DMS53 (cell line): ENCODE results near the gene DNAI2.
A peak's percentile ranks its signal among the peaks of the same experiment; 100 is the strongest.
"Not testable (repeated sequence)": the region's sequence is repeated elsewhere in the genome, so short reads cannot be mapped to it uniquely, and the experiment has no call there.

ENCODE experiments used
- DNase-seq: peaks from one replicate; lab custom pipeline; 2025; lab: John Stamatoyannopoulos, UW

The DNAI2 gene

DNA sequence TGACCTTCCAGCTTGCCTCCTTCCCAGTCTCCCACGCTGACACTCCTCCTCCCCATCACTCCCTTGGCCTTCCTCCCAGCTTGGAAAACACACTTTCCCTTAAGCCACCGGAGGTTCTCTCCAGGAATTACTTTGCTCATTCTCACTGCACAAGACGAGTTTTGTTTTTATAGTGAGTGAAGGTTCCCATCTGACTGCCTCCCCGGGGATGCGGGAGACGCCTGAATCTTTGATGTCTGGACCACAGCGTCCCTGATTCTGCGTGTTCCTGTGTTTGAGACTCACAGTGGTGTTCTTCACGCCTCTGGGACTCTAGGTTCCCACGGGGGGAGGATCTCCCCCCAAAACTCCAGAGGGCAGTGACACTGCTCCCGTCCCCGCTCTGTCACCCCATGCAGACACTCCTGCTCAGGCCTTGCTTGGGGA is 2.0 kb downstream of the DNAI2 start:
- no peak for DNase-seq

DNA sequence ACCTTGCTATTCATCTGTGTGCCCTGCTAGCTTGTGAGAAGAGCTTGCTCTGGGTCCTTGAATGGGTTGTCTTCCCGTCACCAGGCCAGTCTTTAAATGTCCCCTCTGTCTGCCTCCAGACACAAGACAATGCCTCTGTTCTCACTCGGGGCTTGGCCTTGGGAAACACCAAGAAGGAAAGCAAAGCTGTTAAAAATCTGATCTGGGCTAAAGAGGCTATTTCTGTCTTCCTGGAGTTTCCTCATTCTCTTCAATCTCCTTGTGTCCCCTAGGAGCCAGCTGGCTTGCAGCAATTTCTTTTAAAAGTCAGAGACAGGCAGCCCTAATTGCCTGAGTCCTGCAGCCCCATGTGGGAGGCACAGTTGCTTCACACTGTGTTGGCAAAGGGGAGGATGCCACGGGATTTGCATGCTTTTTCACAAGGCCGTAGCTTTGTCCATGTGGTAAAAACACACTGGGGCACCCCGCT is 2.5 kb downstream of the DNAI2 start:
- no peak for DNase-seq

DNA sequence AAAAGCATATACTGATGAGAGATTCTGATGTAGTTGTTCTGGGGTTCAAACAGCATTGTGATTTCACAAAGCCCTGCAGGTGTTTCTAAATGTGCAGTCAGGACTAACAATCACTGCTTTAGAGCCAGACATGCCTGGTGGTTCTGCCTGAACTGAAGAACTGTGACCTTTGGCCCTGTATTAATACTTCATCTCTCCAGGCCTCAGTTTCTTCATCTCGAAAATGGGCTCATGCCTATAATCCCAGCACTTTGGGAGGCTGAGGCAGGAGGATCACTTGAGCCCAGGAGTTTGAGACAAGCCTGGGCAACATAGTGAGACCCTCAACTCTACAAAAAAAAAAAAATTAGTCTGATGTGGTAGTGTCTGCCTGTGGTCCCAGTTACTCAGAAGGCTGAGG is 3.9 kb downstream of the DNAI2 start:
- DNase-seq: no peak

DNA sequence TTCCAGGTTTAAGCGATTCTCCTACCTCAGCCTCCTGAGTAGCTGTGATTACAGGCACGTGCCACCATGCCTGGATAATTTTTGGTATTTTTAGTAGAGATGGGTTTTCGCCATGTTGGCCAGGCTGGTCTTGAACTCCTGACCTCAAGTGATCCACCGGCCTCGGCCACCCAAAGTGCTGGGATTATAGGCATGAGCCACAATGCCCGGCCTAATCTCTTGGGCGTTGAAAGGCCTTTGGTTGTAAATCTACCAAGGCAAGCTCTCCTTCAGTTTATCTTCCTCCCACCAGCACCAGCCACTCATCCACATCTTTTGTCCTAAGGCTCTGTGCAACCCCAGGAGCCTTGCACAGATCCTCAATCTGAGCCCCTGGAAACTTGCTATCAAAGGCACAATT is 5.6 kb downstream of the DNAI2 start:
- DNase-seq: not testable (repeated sequence)

DNA sequence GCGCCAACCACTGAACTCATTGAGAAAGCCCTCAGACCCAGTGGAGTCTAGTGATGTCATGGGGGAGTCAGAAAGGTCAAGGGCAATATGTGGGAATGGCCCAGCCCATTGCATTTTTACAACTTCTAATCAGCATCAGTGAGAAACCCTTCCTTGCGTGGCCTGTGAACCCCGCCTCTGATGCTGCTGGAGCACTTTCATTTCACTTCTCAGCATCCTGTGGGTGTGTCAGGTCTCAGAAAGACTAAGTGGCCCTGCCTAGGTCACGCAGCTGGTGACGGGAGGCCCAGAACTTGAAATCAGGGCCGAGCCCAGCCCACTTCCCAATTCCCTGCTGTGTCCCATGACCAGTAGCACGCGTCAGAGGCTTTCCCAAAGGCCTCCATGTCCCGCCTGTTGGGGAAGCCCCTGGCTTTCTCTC is 6.1 kb downstream of the DNAI2 start:
- DNase-seq: no peak

DNA sequence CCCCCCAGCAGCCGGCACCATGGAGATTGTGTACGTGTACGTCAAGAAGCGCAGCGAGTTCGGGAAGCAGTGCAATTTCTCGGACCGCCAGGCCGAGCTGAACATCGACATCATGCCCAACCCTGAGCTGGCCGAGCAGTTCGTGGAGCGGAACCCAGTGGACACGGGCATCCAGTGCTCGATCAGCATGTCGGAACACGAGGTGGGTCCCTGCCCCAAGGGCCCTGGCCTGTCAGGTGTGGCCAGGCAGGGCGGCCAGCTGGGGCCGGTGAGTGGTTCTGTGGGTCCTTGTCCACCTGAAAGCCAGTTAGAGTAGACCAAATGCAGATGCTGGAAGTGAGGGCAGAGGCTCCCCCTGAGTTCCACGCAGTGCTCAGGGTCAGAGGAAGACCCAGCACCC is 7.8 kb downstream of the DNAI2 start:
- no peak for DNase-seq

DNA sequence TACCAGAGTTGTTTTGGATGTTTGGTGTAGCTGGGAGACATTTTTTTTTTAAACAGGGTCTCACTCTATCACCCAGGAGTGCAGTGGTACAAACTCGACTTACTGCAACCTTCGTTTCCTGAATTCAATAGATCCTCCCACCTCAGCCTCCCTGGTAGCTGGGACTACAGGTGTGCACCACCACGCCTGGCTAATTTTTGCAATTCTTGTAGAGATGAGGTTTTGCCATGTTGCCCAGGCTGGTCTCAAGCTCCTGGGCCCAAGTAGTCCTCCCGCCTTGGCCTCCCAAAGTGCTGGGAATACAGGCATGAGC is 8.2 kb downstream of the DNAI2 start:
- DNase-seq: not testable (repeated sequence)

DNA sequence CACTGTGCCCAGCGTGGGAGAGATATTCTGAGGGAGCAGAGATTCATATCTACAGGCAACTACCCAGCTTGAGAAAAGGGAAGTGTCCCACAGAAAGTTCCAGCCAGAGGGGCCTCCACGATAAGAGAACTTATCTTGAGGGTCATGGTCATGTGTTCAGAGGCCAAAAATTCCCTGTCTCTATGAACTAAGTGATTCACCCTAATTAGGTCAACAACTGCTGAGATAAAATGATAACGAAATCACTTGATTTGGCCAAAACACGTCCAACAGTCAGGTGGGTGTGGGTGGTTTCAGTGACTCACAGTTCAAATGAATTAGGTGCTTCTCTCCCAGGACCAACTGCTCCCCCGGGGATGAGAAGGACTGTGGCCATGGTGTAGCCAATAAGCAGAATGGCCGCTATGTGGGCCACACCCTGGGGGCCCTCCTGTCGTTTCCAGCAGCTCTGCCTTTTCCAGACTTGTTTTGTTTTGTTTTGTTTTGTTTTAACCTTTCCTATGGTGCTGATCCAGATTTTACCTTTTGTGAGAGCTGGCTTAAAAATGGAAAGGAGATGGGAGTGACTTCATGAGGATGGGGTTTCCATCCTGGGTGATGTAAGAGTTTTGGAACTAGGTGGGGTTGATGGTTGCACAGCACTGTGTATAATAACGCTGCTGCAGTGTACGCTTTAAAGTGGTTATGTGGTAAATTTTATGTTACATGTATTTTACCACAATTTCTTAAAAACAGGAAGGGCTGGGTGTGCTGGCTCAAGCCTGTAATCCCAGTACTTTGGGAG is 8.7 kb downstream of the DNAI2 start:
- peak; percentile 22 for DNase-seq

DNA sequence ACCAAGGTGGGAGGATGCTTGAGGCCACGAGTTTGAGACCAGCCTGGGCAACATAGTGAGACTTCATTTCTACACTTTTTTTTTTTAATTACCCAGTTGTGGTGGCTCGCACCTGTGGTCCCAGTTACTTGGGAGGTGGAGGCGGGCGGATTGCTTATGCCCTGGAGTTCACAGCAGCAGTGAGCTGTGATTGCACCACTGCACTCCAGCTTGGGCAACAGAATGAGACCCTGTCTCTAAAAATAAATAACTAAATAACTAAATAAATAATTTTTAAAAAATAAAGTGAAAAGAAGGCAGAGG is 9.3 kb downstream of the DNAI2 start:
- DNase-seq: no peak

DNA sequence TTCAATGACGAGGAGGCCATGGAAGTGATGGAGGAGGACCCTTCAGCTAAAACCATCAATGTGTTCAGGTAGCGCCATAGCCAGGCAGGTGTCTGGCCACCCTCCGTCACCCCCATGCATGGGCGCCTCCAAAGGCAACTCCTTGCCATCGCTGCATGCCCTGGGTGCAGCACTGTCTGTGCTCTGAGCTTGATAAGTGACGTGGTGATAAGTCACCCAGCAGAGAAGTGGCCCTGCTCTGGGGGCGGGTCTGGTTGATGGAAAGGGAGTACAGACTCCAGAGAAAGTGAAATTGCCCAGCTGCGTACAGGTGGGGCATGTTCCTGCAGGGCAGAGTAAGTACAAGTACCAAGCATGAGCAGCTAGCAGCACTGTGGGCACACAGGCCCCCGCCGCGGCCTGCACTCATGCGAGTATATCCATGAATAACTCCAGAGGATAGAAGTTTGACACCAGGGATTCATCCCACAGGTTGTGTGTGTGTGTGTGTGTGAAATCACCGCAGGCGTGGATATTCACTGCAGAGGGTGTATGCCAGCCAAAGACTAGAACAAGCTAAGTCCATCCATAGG is 13.1 kb downstream of the DNAI2 start:
- DNase-seq: no peak

DNA sequence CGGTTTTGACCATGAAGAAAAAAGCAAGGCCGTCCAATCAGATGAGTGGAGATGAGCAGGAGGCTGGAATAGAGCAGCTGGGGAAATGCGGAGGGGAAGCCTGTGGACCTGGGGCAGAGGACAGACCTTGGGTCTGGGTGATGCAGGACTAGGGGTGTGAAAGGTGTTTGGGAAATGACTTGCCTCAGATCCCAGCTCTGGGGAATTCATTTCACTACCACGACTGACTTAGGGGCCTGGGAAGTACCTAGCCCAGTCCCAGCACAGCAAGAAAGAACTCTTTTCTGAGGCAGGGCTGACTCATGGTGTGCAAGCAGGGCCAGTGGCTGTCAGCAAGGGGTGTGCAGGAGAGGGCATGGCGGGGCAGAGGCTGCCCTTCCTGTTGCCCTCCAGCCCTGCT is 14.8 kb downstream of the DNAI2 start:
- DNase-seq: no peak

DNA sequence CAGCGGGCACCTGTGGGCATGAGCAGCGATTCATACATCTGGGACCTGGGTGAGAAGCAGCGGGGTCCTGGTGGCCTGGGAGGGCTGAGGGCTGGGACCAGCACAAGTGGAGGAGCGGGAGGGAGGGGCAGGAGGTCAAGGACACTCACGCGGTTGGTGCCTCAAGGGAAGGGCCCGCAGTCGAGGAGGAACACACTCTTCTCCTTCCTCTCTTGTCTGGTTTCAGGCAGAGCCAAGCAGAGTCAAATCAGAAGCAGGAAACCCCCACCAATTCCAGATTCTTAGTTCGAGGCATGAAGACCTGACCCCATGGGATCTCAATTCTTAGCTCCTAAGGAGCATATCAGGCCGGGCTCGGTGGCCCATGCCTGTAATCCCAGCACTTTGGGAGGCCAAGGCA is 15.7 kb downstream of the DNAI2 start:
- DNase-seq: no peak

DNA sequence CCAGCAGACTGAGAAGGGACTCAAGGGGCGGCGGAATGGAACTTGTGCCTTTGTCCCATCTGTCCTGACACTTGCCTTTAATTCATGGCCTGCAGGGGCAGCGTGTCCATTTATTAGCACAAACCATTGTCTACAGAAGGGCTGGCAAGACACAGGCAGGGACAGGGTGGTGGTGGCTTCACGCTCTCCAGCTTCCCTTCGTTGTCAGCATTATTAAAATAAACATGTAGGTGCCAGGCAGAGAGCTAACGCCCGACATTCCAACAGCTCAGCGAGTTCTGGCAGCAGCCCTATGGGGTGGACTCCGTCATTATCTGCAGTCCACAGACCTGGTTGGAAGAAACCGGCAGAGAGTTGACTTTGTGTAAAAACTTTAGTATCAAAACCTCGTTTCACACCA is 16.3 kb downstream of the DNAI2 start:
- peak; percentile 26 for DNase-seq

DNA sequence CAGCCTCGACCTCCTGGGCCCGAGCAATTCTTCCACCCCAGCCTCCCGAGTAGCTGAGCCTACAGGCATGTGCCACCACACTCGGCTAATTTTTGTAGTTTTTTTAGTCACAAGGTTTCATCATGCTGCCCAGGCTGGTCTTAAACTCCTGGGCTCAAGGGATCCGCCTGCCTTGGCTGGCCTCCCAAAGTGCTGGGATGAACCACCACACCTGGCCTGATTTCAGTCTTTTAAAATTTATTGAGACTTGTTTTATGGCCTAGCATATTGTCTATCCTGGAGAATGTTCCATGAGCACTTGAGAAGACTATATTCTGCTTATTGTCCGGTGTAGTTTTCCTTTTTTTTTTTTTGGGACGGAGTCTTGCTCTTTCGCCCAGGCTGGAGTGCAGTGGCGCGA is 18.5 kb downstream of the DNAI2 start:
- no peak for DNase-seq

DNA sequence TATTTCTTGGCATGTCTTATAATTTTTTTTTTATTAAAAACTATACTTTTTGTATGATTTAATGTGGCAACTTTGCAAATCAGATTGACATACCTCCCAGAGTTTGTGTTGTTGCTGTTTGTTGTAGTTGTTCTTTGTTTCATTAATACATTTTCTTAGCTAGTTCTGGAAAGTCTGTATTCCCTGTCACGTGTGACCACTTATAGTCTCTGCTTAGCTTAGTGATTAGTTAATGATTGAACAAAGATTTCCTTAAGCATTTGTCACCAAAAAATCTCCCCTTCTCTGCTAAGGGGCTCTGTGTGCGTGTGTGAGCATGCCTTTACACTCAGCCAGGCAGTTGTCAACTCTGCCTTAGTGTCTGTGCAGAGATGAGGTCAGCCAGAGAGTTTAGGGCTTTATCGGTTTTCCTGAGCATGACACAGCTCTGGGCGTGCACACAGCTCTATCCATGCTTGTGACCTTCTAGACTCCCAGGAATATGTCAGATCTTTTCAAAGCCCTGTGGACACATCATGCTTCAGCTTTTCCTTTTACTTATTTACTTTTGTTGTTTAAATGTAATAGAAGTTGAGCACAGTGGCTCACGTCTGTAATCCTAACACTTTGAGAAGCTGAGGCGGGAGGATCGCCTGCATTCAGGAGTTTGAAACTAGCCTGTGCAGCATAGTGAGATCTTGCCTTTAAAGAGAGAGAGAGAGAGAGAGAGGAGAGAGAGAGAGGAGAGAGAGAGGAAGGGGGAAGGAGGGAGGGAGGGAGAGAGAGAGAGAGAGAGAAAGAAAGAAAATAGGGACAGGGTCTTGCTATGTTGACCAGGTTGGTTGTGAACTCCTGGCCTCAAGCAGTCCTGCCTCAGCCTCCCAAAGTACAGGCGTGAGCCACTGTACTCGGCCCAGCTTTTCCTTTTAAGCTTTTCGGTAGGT is 21.9 kb downstream of the DNAI2 start:
- DNase-seq: peak; percentile 78

DNA sequence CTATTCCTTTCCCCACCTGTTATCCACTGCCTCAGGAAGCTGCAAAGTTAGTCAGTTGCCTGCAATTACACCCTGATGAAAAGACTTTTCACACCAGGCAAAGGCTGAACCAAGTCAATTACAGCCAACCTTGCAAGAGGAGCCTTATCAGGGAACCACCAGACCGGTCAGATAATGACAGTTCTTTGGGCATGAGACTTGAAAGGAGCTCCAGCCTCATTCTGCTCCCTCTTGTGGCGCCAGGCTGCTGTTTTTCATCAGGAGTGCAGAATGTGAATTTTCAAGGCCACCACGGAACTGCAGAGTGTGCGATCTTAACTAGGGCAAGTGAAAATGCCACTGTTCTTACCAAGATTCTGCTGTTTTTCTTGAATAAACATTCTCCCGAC is 22.5 kb downstream of the DNAI2 start:
- peak; percentile 86 for DNase-seq

DNA sequence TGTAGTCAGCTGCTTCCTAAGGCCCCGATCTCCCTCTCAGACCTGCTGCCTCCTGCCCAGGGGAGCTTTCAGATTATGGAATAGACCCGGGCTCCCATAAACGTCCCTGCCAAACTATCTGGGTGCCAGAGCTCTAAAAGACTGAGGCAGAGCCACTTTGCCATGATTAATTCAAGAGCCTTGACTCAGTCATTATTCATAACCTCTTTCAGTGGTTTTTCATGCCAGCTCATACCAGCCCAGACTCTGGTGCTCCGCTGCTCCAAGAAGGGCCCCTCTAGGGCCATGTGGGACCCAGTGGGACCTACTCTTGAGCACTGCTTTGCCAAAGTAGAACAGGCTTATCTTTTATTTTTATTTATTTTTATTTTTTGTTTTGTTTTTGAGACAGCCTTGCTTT is 23.9 kb downstream of the DNAI2 start:
- no peak for DNase-seq

DNA sequence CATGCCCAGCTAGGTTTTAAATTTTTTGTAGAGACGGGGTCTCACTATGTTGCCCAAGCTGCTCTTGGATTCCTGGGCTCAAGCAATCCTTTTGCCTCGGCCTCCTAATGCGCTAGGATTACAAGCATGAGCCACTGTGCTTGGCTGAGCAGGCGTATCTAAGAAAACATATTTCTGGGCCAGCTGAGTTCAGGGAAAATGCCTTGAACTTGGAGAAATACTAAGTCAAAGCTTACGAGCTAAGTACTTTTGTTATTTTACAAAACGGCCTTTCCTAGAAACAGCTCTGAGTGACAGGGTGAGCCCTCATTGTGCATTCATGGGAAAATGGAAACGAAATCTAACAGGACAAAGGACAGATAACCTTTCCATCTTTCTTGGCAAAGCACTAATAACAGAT is 24.7 kb downstream of the DNAI2 start:
- DNase-seq: no peak

DNA sequence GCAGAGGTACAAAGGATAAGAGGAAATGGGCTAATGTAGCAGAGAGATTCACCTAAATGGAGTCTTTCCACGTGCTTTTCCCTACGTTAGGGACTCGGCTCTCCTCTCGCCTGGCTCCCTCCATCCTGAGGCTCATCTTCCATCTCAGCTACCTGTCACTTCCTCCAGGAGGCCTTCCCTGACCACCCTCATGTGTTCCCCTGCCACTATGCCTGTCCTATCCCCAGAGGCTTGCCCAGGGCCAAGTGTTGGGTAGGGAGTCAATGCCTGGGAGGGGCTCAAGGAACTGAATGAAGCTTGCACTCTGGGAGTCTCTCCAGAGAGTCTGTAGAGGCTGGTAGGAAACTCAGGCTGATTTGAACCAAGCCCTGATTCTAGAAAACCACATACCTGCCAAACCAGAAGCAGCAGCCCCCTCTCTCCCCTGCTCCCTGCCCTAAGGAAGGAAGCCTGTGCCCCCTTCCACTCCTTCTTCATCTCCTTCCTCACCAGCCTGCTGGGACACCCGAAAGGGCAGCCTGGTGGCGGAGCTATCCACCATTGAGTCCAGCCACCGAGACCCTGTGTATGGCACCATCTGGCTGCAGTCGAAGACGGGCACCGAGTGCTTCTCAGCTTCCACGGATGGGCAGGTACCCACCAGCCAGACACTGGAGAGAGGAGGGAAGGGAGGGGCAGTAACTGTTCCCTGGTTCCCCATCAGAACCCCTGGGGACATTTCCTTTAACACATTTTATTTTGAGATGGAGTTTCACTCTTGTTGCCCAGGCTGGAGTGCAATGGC is 25.4 kb downstream of the DNAI2 start:
- no peak for DNase-seq

DNA sequence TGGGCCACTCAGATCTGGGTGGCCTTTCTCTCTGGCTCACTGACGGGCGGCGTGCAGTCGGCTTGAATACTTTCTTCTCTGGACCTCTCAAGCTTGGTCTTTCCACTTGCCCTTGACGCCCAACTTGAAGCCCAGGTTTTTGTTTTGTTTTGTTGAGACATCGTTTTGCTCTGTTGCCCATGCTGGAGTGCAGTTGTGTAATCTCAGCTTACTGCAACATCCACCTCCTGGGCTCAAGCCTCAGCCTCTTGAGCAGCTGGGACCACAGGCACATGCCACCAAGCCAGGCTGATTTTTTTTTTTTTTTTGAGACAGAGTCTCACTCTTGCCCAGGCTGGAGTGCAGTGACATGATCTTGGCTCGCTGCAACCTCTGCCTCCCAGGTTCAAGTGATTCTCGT is 29.3 kb downstream of the DNAI2 start:
- no peak for DNase-seq

DNA sequence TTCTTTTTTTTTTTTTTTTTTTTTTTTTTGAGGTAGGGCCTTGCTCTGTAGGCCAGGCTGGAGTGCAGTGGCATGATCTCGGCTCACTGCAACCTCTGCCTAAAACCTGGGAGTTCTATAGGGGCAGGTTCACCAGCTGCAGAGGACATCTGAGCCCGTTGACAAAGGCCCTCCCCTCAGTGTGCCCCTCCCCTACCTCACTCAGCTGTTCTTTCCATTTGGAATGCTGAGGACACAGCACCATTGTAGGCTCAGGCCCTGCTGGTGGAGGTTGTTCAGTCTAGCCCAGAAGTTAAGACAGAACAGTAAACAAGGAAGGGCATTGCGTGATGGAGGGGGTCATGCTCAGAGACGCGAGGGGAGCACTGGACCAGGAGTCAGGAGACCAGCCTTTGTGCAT is 30.1 kb downstream of the DNAI2 start:
- DNase-seq: no peak

DNA sequence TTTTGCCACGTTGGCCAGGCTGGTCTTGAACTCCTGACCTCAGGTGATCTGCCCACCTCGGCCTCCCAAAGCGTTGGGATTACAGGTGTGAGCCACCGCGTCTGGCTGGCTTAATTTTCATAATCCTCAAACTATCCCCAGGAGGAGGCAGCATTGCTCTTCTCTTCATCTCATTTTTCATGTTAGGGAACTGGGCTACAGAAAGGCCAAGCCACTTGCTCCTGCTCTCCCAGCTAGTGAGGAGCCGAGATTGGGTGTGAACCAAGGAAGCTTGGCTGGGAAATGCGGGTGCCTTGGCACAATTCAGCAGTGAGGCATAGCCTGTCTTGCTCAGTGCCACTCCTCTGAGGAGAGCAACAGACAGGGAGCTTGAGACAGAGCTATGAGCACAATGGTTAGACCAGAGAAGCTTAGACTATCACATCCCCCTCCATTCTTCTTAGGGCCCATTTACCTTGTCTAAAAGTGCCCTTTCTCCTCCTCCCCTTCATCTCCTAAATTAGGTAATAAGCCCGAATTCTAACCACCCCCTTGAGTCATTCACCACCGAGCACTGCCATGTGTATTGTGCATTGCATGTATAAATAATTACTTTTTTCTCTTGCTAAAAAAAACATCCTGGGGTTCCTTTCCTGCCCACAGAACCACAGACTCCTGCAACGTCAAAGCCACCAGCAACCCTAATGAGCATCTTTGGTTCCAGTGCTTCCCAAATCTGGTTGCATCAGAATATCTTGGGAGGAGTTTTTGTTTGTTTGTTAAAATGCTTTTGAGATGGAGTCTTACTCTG is 32.0 kb downstream of the DNAI2 start:
- peak; percentile 70 for DNase-seq
